ENCODE results near the gene MEGF6.

MEGF6 gene

GRCh38 chr1:3552751-3553150 is 58.6 kb downstream of the MEGF6 start:
- DNase-seq (ENCODE audit: low read depth): no peak

GRCh38 chr1:3552176-3552575 is 59.1 kb downstream of the MEGF6 start:
- DNase-seq (ENCODE audit: low read depth): no peak

- DNase-seq (ENCODE audit: low read depth): no peak
These were observed 59.6 kb downstream of the MEGF6 start for GRCh38 chr1:3551711-3552110.

GRCh38 chr1:3551290-3551678 is 60.0 kb downstream of the MEGF6 start:
- DNase-seq (ENCODE audit: low read depth): no peak

- DNase-seq (ENCODE audit: low read depth): no peak
These were observed 60.6 kb downstream of the MEGF6 start for GRCh38 chr1:3550511-3551289.

- DNase-seq (ENCODE audit: low read depth): no peak
These were observed 62.4 kb downstream of the MEGF6 start for GRCh38 chr1:3548895-3549294.

GRCh38 chr1:3548156-3548893 is 63.0 kb downstream of the MEGF6 start:
- DNase-seq (ENCODE audit: low read depth): no peak

GRCh38 chr1:3547055-3548005 is 64.0 kb downstream of the MEGF6 start:
- no peak for DNase-seq (ENCODE audit: low read depth)

GRCh38 chr1:3546048-3546384 is 65.3 kb downstream of the MEGF6 start:
- no peak for DNase-seq (ENCODE audit: low read depth)

- no peak for DNase-seq (ENCODE audit: low read depth)
These were observed 65.8 kb downstream of the MEGF6 start for GRCh38 chr1:3545363-3546047.

GRCh38 chr1:3544040-3544977 is 67.0 kb downstream of the MEGF6 start:
- no peak for DNase-seq (ENCODE audit: low read depth)

- peak; percentile 15 for DNase-seq (ENCODE audit: low read depth)
These were observed 68.0 kb downstream of the MEGF6 start for GRCh38 chr1:3543076-3544039.

- no peak for DNase-seq (ENCODE audit: low read depth)
These were observed 68.6 kb downstream of the MEGF6 start for GRCh38 chr1:3542676-3543075.

GRCh38 chr1:3541936-3542335 is 69.4 kb downstream of the MEGF6 start:
- DNase-seq (ENCODE audit: low read depth): no peak

GRCh38 chr1:3541465-3541864 is 69.8 kb downstream of the MEGF6 start:
- no peak for DNase-seq (ENCODE audit: low read depth)

- DNase-seq (ENCODE audit: low read depth): no peak
These were observed 70.4 kb downstream of the MEGF6 start for GRCh38 chr1:3540876-3541275.

- no peak for DNase-seq (ENCODE audit: low read depth)
These were observed 71.4 kb downstream of the MEGF6 start for GRCh38 chr1:3539707-3540425.

GRCh38 chr1:3537359-3537758 is 73.9 kb downstream of the MEGF6 start:
- DNase-seq (ENCODE audit: low read depth): no peak

Data from non-pigmented ciliary epithelial cell (primary cell).